Caco-2 (cell line): Measurements from ENCODE around the gene SLAMF6. TPM values are rescaled to one million over a fixed set of nuclear protein-coding genes. Genes with fewer than 3 reads are reported as not detected.

ENCODE experiments used
- BruUV-seq: library from RNA; stranded (reverse); fragments of 400-500 nt; replicated peaks from 2 replicates; lab custom pipeline; 2021; lab: Mats Ljungman, UMichigan
- CTCF ChIA-PET: fragments of 300-600 bp; sonication (Branson Sonifier 250); formaldehyde crosslinking; loops from one replicate; lab custom pipeline; 2022; ENCODE audit warnings: antibody characterized with exemption; lab: Charles Lee
- POLR2A ChIA-PET: fragments of 300-600 bp; sonication (Branson Sonifier 250); formaldehyde crosslinking; loops from one replicate; lab custom pipeline; 2022; ENCODE audit warnings: antibody characterized with exemption; lab: Charles Lee
- DNase-seq, 2 experiments: peaks; one replicate each; pipeline versions ENCODE4 v3.0.0 to v3.0.0-alpha.2; 2020 to 2022
- H3K27me3 ChIP-seq: replicated peaks from 2 replicates; pipeline ENCODE4 v1.6.0; 2011; ENCODE audit warnings: low read length; ENCODE audit not compliant: control insufficient read depth, insufficient read depth
- H3K36me3 ChIP-seq: 2 replicates; pipeline ENCODE4 v1.5.1; 2011; ENCODE audit warnings: low read length; ENCODE audit not compliant: control insufficient read depth, insufficient read depth
- H3K4me1 ChIP-seq: fragments of 250-450 bp; sonication (Bioruptor Pico); 2 replicates; pipeline ENCODE4 v1.5.1; 2020; ENCODE audit warnings: mild to moderate bottlenecking
- H3K4me3 ChIP-seq: 2 replicates; pipeline ENCODE4 v1.5.1; 2011; ENCODE audit warnings: low read depth, mild to moderate bottlenecking, control low read depth, low read length
- H3K9me3 ChIP-seq: fragments of 250-450 bp; sonication (Bioruptor Pico); 2 replicates; pipeline ENCODE4 v1.5.1; 2020; ENCODE audit warnings: mild to moderate bottlenecking, moderate library complexity
- H3K27ac Mint-ChIP-seq: one replicate; pipeline ENCODE4 v1.8.0; 2022; ENCODE audit warnings: mixed read lengths; ENCODE audit not compliant: unreplicated experiment
- H3K27me3 Mint-ChIP-seq: one replicate; pipeline ENCODE4 v1.8.0; 2022; ENCODE audit warnings: mixed read lengths; ENCODE audit not compliant: insufficient read depth, unreplicated experiment
- H3K36me3 Mint-ChIP-seq: one replicate; pipeline ENCODE4 v1.8.0; 2022; ENCODE audit warnings: mild to moderate bottlenecking, mixed read lengths; ENCODE audit not compliant: insufficient read depth, unreplicated experiment
- H3K4me1 Mint-ChIP-seq: one replicate; pipeline ENCODE4 v1.8.0; 2022; ENCODE audit warnings: low read depth, mixed read lengths; ENCODE audit not compliant: unreplicated experiment
- H3K4me3 Mint-ChIP-seq: one replicate; pipeline ENCODE4 v1.8.0; 2022; ENCODE audit warnings: mild to moderate bottlenecking, moderate library complexity, mixed read lengths; ENCODE audit not compliant: unreplicated experiment
- H3K9me3 Mint-ChIP-seq: one replicate; pipeline ENCODE4 v1.8.0; 2022; ENCODE audit warnings: mixed read lengths; ENCODE audit not compliant: unreplicated experiment
- CTCF ChIP-seq, 2 experiments: fragments of 200-600 bp in 1 of 2; IDR thresholded peaks; 1 replicate in 1 of 2; 2 replicates in 1 of 2; pipeline versions ENCODE4 v1.5.1 to v1.8.0; 2011 to 2022; ENCODE audit warnings: antibody characterized with exemption in 1 of 2, control low read depth in 1 of 2, inconsistent platforms in 1 of 2, low read depth in 1 of 2, low read length in 1 of 2, mild to moderate bottlenecking in 1 of 2, moderate library complexity in 1 of 2; ENCODE audit not compliant: insufficient read depth in 1 of 2, severe bottlenecking in 1 of 2, unreplicated experiment in 1 of 2
- intact Hi-C: fragments of 100-400 bp; cut with micrococcal nuclease; formaldehyde crosslinking; loops from one replicate; pipeline ENCODE4 v1.10.0; 2022; ENCODE audit not compliant: unreplicated experiment
- total RNA-seq: library from RNA; stranded (reverse); gene quantifications from 2 replicates; pipeline ENCODE4 v1.2.3, GENCODE V29; 2022

Gene SLAMF6
- total RNA-seq, 1 experiment from 2014 or later = not detected

GRCh38 chr1:160451859-160452232 is 71.2 kb downstream of the SLAMF6 start:
- Histone ChIP-seq H3K27me3 (no peaks in the 10 kb centered on the region; the same call in 1 of the 2 replicates), H3K9me3 (no peaks in the 10 kb centered on the region), H3K36me3 (no peaks in the 10 kb centered on the region), H3K4me1 (no peaks in the 10 kb centered on the region), H3K4me3 (no peak overlapping the region)
- TF ChIP-seq CTCF (IDR thresholded peaks at IDR 0.05; ENCODE audit: insufficient read depth in 1 of 2, low read depth in 1 of 2, low read length in 1 of 2, severe bottlenecking in 1 of 2, unreplicated experiment in 1 of 2) = no peak
- BruUV-seq = no TSS peak
- no peaks in the 10 kb centered on the region for H3K36me3 Mint-ChIP-seq
- no peak overlapping the region for H3K27ac Mint-ChIP-seq
- H3K9me3 Mint-ChIP-seq = no peaks in the 10 kb centered on the region
- ChIA-PET CTCF (no interaction called here), POLR2A (no interaction called here)
- intact Hi-C loops = no loop called here
- H3K4me1 Mint-ChIP-seq = no peaks in the 10 kb centered on the region
- H3K27me3 Mint-ChIP-seq = peaks cover 7% of the 10 kb centered on the region
- no peak for DNase-seq
- H3K4me3 Mint-ChIP-seq = no peak overlapping the region

- ChIA-PET CTCF (no interaction called here), POLR2A (no interaction called here)
Observed at GRCh38 chr1:160451119-160451858, 71.8 kb downstream of the SLAMF6 start.

GRCh38 chr1:160449494-160449893 is 73.6 kb downstream of the SLAMF6 start:
- CTCF ChIA-PET = no interaction called here
- no peak overlapping the region for H3K4me3 Mint-ChIP-seq
- peaks cover 4% of the 10 kb centered on the region for H3K27me3 Mint-ChIP-seq
- no peak for DNase-seq
- no peaks in the 10 kb centered on the region for H3K9me3 Mint-ChIP-seq
- H3K4me1 Mint-ChIP-seq = no peaks in the 10 kb centered on the region
- no peaks in the 10 kb centered on the region for H3K36me3 Mint-ChIP-seq
- no peak overlapping the region for H3K4me3 ChIP-seq
- no peak overlapping the region for H3K27ac Mint-ChIP-seq
- H3K36me3 ChIP-seq = no peaks in the 10 kb centered on the region
- no peaks in the 10 kb centered on the region for H3K27me3 ChIP-seq
- intact Hi-C loops = no loop called here
- TF ChIP-seq CTCF (IDR thresholded peaks at IDR 0.05; ENCODE audit: insufficient read depth in 1 of 2, low read depth in 1 of 2, low read length in 1 of 2, severe bottlenecking in 1 of 2, unreplicated experiment in 1 of 2) = no peak
- H3K4me1 ChIP-seq = no peaks in the 10 kb centered on the region
- H3K9me3 ChIP-seq = no peaks in the 10 kb centered on the region
- no TSS peak for BruUV-seq
- POLR2A ChIA-PET = no interaction called here

More at GRCh38 chr1:160451119-160451858, 71.8 kb downstream of the SLAMF6 start:
- Histone ChIP-seq H3K4me1 (no peaks in the 10 kb centered on the region), H3K27me3 (no peaks in the 10 kb centered on the region; the same call in 1 of the 2 replicates), H3K36me3 (no peaks in the 10 kb centered on the region), H3K9me3 (no peaks in the 10 kb centered on the region), H3K4me3 (no peak overlapping the region)
- Mint-ChIP-seq H3K27me3 (peaks cover 4% of the 10 kb centered on the region), H3K9me3 (no peaks in the 10 kb centered on the region), H3K27ac (no peak overlapping the region), H3K4me3 (no peak overlapping the region), H3K4me1 (no peaks in the 10 kb centered on the region), H3K36me3 (no peaks in the 10 kb centered on the region)
- no peak for DNase-seq
- BruUV-seq = no TSS peak
- TF ChIP-seq CTCF (IDR thresholded peaks at IDR 0.05; ENCODE audit: insufficient read depth in 1 of 2, low read depth in 1 of 2, low read length in 1 of 2, severe bottlenecking in 1 of 2, unreplicated experiment in 1 of 2) = no peak
- intact Hi-C loops = no loop called here
